Left lung (tissue), 10 donors: Measurements from ENCODE around the gene VPS33B. TPM values are rescaled to one million over a fixed set of nuclear protein-coding genes. Genes with fewer than 3 reads are reported as not detected.
"Not testable (repeated sequence)": the region's sequence is repeated elsewhere in the genome, so short reads cannot be mapped to it uniquely, and the experiment has no call there.

Experiments
- ATAC-seq: fragments of 200-7000 bp; cut with Tn5 transposase; one replicate; pipeline ENCODE4 v1.9.1; 2020; ENCODE audit warnings: moderate library complexity
- DNase-seq, 4 donors: peaks; one replicate each; pipeline ENCODE4 v3.0.0-alpha.2; 2013 to 2020
- H3K27ac ChIP-seq, 2 donors: fragments of 200-600 bp; sonication (generic) in 1 of 2; one replicate each; pipeline versions ENCODE4 v1.5.0 to v1.8.0; 2020 to 2021
- H3K27me3 ChIP-seq, 2 donors: fragments of 200-600 bp; sonication (generic) in 1 of 2; one replicate each; pipeline versions ENCODE4 v1.5.0 to v1.8.0; 2020 to 2021
- H3K36me3 ChIP-seq, 2 donors: fragments of 200-600 bp; sonication (generic) in 1 of 2; one replicate each; pipeline versions ENCODE4 v1.5.0 to v1.8.0; 2020 to 2021
- H3K4me1 ChIP-seq, 2 donors: fragments of 200-600 bp; one replicate each; pipeline ENCODE4 v1.8.0; 2021
- H3K4me3 ChIP-seq, 2 donors: fragments of 200-600 bp; sonication (generic) in 1 of 2; one replicate each; pipeline versions ENCODE4 v1.5.0 to v1.8.0; 2020 to 2021; ENCODE audit warnings: mild to moderate bottlenecking in 1 of 2
- H3K9me3 ChIP-seq, 2 donors: fragments of 200-600 bp; sonication (generic) in 1 of 2; one replicate each; pipeline versions ENCODE4 v1.5.0 to v1.8.0; 2020 to 2021
- intact Hi-C, 2 donors: fragments of 100-400 bp; cut with DNase I; formaldehyde crosslinking; loops; one replicate each; pipeline versions ENCODE4 v1.11.2 to v1.14.2; 2022
- polyA plus RNA-seq, 6 donors: library from polyadenylated mRNA; unstranded; fragments of 120-200 nt; gene quantifications; one replicate each; pipeline ENCODE4 v1.2.1, GENCODE V29; 2013; ENCODE audit not compliant: insufficient read length in 6 of 6
- total RNA-seq, 2 donors: library from RNA; stranded (reverse); fragmentation: NEBNext Ultra II Directional; extraction: Animal tissue kit (Norgen Biotek cat#: 25700); gene quantifications; one replicate each; pipeline ENCODE4 v1.2.1, GENCODE V29; 2021
- TF ChIP-seq, protein P1 (sequence below), 2 donors: fragments of 200-600 bp; sonication (generic) in 1 of 2; IDR thresholded peaks; one replicate each; pipeline versions ENCODE4 v1.5.0 to v1.8.0; 2021; ENCODE audit warnings: antibody characterized with exemption in 2 of 2
- donor health status: DM: no; HTN: yes; CAD: no.
- donor health status: DM: no; HTN: no; CAD: no.

Gene VPS33B
- total and polyA plus RNA-seq, 8 donors, result 11.8 to 19.5 (median 18.0) TPM

DNA sequence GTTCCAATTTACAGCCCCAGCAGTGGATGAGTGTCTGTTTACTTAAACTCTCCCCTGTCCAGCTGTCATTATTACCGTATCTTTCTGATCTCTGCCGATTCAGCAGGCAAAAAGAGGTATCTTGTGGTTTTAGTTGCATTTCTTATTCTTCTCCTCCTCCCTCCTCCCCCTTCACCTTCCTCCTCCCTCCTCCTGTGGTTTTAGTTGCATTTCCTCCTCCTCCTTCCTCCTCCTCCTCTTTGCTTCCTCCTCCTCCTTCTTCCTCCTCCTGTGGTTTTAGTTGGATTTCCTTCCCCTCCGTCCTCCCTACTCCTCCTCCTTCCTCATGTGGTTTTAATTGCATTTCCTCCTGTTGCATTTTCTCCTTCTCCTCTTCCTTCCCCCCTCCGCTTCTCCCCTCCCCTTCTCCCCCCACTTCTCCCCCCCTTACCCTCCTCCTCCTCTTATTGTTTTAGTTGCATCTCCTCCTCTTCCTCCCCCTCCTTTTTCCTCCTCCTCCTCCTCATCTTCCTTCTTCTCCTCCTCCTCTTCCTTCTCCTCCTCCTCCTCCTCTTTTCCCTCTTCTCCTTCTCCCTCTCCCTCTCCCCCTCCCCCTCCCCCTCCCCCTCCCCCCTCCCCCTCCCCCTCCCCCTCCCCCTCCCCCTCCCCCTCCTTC is 25.3 kb upstream of the VPS33B start:
- Histone ChIP-seq H3K36me3 (no peaks in the 10 kb centered on the region), H3K9me3 (no peaks in the 10 kb centered on the region), H3K4me1 (peaks cover 0 to 8% of the 10 kb centered on the region in 2 donors), H3K27ac (peak overlapping the region in 1 of 2 donors; percentile 50), H3K4me3 (no peak overlapping the region), H3K27me3 (peaks cover 0 to 9% of the 10 kb centered on the region in 2 donors)
- DNase-seq, result no peak
- ATAC-seq, result no peak
- TF ChIP-seq, protein P1, sequence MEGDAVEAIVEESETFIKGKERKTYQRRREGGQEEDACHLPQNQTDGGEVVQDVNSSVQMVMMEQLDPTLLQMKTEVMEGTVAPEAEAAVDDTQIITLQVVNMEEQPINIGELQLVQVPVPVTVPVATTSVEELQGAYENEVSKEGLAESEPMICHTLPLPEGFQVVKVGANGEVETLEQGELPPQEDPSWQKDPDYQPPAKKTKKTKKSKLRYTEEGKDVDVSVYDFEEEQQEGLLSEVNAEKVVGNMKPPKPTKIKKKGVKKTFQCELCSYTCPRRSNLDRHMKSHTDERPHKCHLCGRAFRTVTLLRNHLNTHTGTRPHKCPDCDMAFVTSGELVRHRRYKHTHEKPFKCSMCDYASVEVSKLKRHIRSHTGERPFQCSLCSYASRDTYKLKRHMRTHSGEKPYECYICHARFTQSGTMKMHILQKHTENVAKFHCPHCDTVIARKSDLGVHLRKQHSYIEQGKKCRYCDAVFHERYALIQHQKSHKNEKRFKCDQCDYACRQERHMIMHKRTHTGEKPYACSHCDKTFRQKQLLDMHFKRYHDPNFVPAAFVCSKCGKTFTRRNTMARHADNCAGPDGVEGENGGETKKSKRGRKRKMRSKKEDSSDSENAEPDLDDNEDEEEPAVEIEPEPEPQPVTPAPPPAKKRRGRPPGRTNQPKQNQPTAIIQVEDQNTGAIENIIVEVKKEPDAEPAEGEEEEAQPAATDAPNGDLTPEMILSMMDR (IDR thresholded peaks at IDR 0.05), result no peak
- intact Hi-C loops, result no loop called here

DNA sequence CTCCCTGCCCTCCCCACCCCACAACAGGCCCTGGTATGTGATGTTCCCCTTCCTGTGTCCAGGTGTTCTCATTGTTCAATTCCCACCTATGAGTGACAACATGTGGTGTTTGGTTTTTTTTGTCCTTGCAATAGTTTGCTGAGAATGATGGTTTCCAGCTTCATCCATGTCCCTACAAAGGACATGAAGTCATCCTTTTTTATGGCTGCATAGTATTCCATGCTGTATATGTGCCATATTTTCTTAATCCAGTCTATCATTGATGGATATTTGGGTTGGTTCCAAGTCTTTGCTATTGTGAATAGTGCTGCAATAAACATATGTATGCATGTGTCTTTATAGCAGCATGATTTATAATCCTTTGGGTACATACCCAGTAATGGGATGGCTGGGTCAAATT is 23.7 kb upstream of the VPS33B start:
- not testable (repeated sequence) for H3K4me3 ChIP-seq, H3K4me1 ChIP-seq

DNA sequence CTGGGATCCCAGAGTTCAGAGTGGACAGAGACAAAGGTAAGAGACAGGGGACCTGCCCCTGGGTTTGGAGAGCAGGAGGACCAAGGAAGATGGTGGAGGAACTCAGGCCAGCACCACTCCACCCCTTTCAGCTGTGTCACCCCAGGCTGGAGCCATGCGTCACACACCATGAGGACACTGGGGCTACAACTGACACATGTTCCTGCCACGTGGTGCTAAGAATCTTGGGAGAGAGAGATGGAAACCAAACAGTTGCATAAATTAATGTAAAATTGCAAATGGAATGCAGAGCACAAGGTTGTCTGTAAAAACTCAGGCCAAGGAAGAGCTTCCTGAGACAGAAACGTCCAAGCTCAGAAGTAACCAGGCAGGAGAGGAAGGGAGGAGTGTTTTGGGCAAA is 22.7 kb upstream of the VPS33B start:
- intact Hi-C loops, result no loop called here
- DNase-seq, result no peak
- Histone ChIP-seq H3K36me3 (no peaks in the 10 kb centered on the region), H3K27ac (no peak overlapping the region), H3K9me3 (no peaks in the 10 kb centered on the region), H3K4me3 (no peak overlapping the region), H3K27me3 (no peaks in the 10 kb centered on the region), H3K4me1 (peaks cover 0 to 8% of the 10 kb centered on the region in 2 donors)
- ATAC-seq, result no peak
- TF ChIP-seq, protein P1 (IDR thresholded peaks at IDR 0.05), result no peak

More for the DNA sequence above, 23.7 kb upstream of the VPS33B start:
- H3K27ac ChIP-seq, ATAC-seq, H3K9me3 ChIP-seq, intact Hi-C loops, H3K27me3 ChIP-seq, H3K36me3 ChIP-seq, DNase-seq: not testable (repeated sequence)

DNA sequence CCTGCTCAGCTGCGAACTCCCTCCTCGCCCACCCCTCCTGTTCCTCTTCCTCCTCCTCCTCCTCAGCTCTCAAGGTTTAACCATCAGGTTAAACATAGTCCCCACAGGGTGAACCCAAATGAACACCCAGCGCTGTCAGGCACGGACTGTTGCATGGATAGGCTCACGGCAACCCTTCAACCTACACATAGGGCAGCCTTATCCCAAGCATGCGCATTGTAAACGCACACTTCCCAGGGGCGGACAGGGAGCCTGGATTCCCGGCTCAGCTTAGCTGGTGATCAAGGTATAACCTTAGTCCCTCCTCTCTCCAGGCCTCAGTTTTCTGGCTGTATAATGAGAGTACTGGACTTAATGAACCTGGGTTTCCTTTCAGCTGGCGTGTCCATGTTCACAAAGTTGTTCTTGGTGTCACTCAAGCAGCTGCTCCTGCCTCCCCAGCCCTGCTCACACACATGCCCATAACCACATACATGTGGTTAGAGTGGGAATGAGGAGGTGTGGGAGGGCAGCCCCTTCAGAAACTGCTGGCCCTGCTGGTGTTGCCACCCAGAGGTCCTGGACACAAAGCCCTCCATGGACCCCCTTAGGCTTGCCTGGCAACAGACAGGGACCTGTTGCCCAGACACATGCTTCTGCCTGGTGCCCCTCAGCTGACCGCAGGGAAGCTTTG is 20.9 kb upstream of the VPS33B start:
- no peak for ATAC-seq

DNA sequence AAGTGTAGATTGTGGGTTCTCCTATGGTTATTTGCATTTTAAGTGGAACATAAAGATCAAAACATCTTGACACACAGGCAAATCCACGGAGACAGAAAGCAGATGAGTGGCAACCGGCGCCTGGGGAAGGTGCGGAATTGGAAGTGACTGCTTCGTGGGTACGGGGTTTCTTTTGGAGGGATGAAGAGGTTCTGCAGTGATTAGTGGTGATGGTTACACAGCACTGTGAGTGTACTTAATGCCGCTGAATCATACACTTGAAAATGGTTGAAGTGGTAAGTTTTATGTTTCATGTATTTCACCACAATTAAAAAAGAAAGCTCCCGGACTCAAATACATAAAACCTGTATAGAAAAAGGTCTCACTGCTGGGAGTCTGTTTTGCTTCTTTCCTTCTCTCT is 18.5 kb upstream of the VPS33B start:
- peak in 1 of 4 donors; percentile 36 for DNase-seq
- TF ChIP-seq, protein P1 (IDR thresholded peaks at IDR 0.05), result no peak

More for the DNA sequence above, 20.9 kb upstream of the VPS33B start:
- no peaks in the 10 kb centered on the region for H3K4me1 ChIP-seq
- H3K9me3 ChIP-seq, result no peaks in the 10 kb centered on the region
- intact Hi-C loops, result no loop called here
- no peak overlapping the region for H3K27ac ChIP-seq
- DNase-seq, result no peak
- TF ChIP-seq, protein P1 (IDR thresholded peaks at IDR 0.05), result no peak
- H3K36me3 ChIP-seq, result no peaks in the 10 kb centered on the region
- H3K27me3 ChIP-seq, result peaks cover 0 to 5% of the 10 kb centered on the region in 2 donors
- no peak overlapping the region for H3K4me3 ChIP-seq

More for the DNA sequence above, 18.5 kb upstream of the VPS33B start:
- no peak overlapping the region for H3K4me3 ChIP-seq
- H3K27me3 ChIP-seq, result peaks cover 0 to 11% of the 10 kb centered on the region in 2 donors
- intact Hi-C loops, result no loop called here
- no peaks in the 10 kb centered on the region for H3K9me3 ChIP-seq
- no peak overlapping the region for H3K27ac ChIP-seq
- no peaks in the 10 kb centered on the region for H3K36me3 ChIP-seq
- H3K4me1 ChIP-seq, result no peaks in the 10 kb centered on the region
- ATAC-seq, result peak; percentile 88
